Measurements from ENCODE around the gene MAGI3. TPM values are rescaled to one million over a fixed set of nuclear protein-coding genes. Genes with fewer than 3 reads are reported as not detected.

Gene MAGI3
- total and polyA plus RNA-seq, 4 donors, result 3.0 to 28.8 (median 7.5) TPM

DNA sequence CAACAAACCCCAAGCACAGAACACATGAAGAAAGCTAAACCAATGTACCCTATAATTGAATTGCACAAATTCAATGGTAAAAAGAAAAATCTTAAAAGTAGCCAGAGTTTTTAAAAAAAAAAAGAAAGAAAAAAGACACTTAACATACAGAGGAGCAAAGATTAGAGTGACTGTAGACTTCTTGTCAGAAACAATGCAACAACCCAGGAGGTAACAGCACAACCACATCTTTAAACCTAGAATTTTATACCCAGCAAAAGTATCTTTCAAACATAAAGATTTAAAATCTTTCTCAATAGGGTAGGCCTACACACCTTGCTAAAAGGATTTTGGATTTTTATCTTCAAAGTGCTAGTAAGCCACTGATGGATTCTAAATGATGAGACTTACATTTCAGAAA lies 304.6 kb downstream of the MAGI3 start:
- peaks cover 2 to 13% (median 3%) of the 10 kb centered on the region in 4 donors for H3K36me3 ChIP-seq (ENCODE audit: control insufficient read depth in 4 of 4, insufficient read depth in 3 of 4, low read depth in 1 of 4, low read length in 3 of 4)
- no peak overlapping the region for H3K4me3 ChIP-seq (ENCODE audit: low read depth in 1 of 3, low read length in 3 of 3)
- DNase-seq (ENCODE audit: low spot score), result no peak
- H3K27me3 ChIP-seq (ENCODE audit: control insufficient read depth in 4 of 4, insufficient read depth in 4 of 4, low read length in 3 of 4), result no peaks in the 10 kb centered on the region
- TF ChIP-seq FOXA2 (IDR thresholded peaks at IDR 0.05) (no peak), RXRA (IDR thresholded peaks at IDR 0.05) (no peak), FOXA1 (IDR thresholded peaks at IDR 0.05) (no peak), REST (IDR thresholded peaks at IDR 0.05) (no peak), HNF4G (IDR thresholded peaks at IDR 0.05) (no peak), ZBTB33 (IDR thresholded peaks at IDR 0.05) (no peak), HNF4A (conservative IDR thresholded peaks at IDR 0.05) (no peak), TAF1 (conservative IDR thresholded peaks at IDR 0.05) (no peak), NR2F2 (IDR thresholded peaks at IDR 0.05) (no peak), YY1 (IDR thresholded peaks at IDR 0.05) (no peak), GABPA (IDR thresholded peaks at IDR 0.05 in 1 of 2, conservative IDR thresholded peaks at IDR 0.05 in 1 of 2) (no peak)
- TF ChIP-seq, protein P1, sequence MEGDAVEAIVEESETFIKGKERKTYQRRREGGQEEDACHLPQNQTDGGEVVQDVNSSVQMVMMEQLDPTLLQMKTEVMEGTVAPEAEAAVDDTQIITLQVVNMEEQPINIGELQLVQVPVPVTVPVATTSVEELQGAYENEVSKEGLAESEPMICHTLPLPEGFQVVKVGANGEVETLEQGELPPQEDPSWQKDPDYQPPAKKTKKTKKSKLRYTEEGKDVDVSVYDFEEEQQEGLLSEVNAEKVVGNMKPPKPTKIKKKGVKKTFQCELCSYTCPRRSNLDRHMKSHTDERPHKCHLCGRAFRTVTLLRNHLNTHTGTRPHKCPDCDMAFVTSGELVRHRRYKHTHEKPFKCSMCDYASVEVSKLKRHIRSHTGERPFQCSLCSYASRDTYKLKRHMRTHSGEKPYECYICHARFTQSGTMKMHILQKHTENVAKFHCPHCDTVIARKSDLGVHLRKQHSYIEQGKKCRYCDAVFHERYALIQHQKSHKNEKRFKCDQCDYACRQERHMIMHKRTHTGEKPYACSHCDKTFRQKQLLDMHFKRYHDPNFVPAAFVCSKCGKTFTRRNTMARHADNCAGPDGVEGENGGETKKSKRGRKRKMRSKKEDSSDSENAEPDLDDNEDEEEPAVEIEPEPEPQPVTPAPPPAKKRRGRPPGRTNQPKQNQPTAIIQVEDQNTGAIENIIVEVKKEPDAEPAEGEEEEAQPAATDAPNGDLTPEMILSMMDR (IDR thresholded peaks at IDR 0.05; ENCODE audit: low read depth, low read length, missing input control), result no peak
- TF ChIP-seq, protein P2, sequence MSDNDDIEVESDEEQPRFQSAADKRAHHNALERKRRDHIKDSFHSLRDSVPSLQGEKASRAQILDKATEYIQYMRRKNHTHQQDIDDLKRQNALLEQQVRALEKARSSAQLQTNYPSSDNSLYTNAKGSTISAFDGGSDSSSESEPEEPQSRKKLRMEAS (IDR thresholded peaks at IDR 0.05), result no peak
- TF ChIP-seq, protein P3, sequence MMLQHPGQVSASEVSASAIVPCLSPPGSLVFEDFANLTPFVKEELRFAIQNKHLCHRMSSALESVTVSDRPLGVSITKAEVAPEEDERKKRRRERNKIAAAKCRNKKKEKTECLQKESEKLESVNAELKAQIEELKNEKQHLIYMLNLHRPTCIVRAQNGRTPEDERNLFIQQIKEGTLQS (IDR thresholded peaks at IDR 0.05), result no peak
- H3K27ac ChIP-seq (ENCODE audit: low read depth in 1 of 2, low read length in 2 of 2), result no peak overlapping the region
- no peak overlapping the region for H3K9ac ChIP-seq (ENCODE audit: low read depth in 1 of 2, low read length in 2 of 2)
- peaks cover 2 to 15% (median 4%) of the 10 kb centered on the region in 4 donors for H3K9me3 ChIP-seq (ENCODE audit: control insufficient read depth in 4 of 4, low read length in 3 of 4)
- no peaks in the 10 kb centered on the region for H3K4me1 ChIP-seq (ENCODE audit: control insufficient read depth in 4 of 4, insufficient read depth in 4 of 4, low read length in 3 of 4)

DNA sequence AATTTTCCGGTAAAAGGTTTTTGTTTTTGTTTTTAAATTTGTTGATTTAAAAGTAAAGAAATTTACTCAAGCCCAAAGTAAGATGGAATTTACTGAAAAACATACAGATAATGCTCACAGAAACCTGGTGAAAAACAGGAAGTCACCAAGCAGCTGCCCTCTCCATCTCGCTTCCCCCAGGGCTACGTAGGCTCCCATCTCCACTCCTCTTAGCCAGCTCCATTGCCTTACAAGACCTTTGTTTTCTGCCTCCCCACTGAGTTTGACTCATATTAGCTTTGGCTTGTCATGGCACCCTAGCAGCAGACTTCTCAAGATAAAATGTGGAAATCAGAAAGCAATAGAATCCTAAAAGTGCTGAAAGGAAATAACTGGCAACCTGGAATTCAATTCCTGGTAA lies 311.1 kb downstream of the MAGI3 start:
- no peaks in the 10 kb centered on the region for H3K9me3 ChIP-seq (ENCODE audit: control insufficient read depth in 4 of 4, low read length in 3 of 4)
- H3K27ac ChIP-seq (ENCODE audit: low read depth in 1 of 2, low read length in 2 of 2), result no peak overlapping the region
- WGBS, result 88% methylated on average over 3 of the region's 3 CpGs
- no peak for DNase-seq (ENCODE audit: low spot score)
- H3K9ac ChIP-seq (ENCODE audit: low read depth in 1 of 2, low read length in 2 of 2), result no peak overlapping the region
- no peak overlapping the region for H3K4me3 ChIP-seq (ENCODE audit: low read depth in 1 of 3, low read length in 3 of 3)
- no peaks in the 10 kb centered on the region for H3K27me3 ChIP-seq (ENCODE audit: control insufficient read depth in 4 of 4, insufficient read depth in 4 of 4, low read length in 3 of 4)
- peaks cover 0 to 10% (median 4%) of the 10 kb centered on the region in 4 donors for H3K36me3 ChIP-seq (ENCODE audit: control insufficient read depth in 4 of 4, insufficient read depth in 3 of 4, low read depth in 1 of 4, low read length in 3 of 4)
- H3K4me1 ChIP-seq (ENCODE audit: control insufficient read depth in 4 of 4, insufficient read depth in 4 of 4, low read length in 3 of 4), result no peaks in the 10 kb centered on the region
- TF ChIP-seq ZBTB33 (IDR thresholded peaks at IDR 0.05) (no peak), EGR1 (IDR thresholded peaks at IDR 0.05; ENCODE audit: low read depth in 2 of 2) (no peak), HNF4A (conservative IDR thresholded peaks at IDR 0.05) (no peak), NR2F2 (IDR thresholded peaks at IDR 0.05) (no peak), RAD21 (IDR thresholded peaks at IDR 0.05) (no peak), HNF4G (IDR thresholded peaks at IDR 0.05) (no peak), GABPA (IDR thresholded peaks at IDR 0.05 in 1 of 2, conservative IDR thresholded peaks at IDR 0.05 in 1 of 2) (no peak), JUND (IDR thresholded peaks at IDR 0.05) (no peak), TAF1 (conservative IDR thresholded peaks at IDR 0.05) (no peak), YY1 (IDR thresholded peaks at IDR 0.05) (no peak)
- TF ChIP-seq, protein P1 (IDR thresholded peaks at IDR 0.05; ENCODE audit: low read depth, low read length, missing input control), result no peak

Measured in liver (tissue), 9 donors.